Thoracic aorta (tissue), 2 donors: Measurements from ENCODE around the gene AAMDC. TPM values are rescaled to one million over a fixed set of nuclear protein-coding genes. Genes with fewer than 3 reads are reported as not detected.

ENCODE experiments used
- ATAC-seq: fragments of 150-250 bp; one replicate; pipeline ENCODE4 v1.8.0; 2017; ENCODE audit warnings: low read depth; ENCODE audit not compliant: insufficient number of reproducible peaks, low FRiP score
- DNase-seq: peaks from one replicate; pipeline ENCODE4 v3.0.0-alpha.2; 2020; ENCODE audit warnings: low spot score
- H3K27ac ChIP-seq, 2 donors: fragments of 200-600 bp; sonication (generic); 1 replicate in 1 of 2; 2 replicates in 1 of 2; pipeline ENCODE4 v1.5.1; 2016; ENCODE audit warnings: mild to moderate bottlenecking in 2 of 2, moderate library complexity in 2 of 2
- H3K27me3 ChIP-seq: fragments of 200-600 bp; sonication (generic); replicated peaks from 2 replicates; pipeline ENCODE4 v1.6.0; 2016; ENCODE audit warnings: mild to moderate bottlenecking; ENCODE audit not compliant: insufficient read depth
- H3K36me3 ChIP-seq: fragments of 200-600 bp; sonication (generic); one replicate; pipeline ENCODE4 v1.5.1; 2016
- H3K4me1 ChIP-seq, 2 donors: fragments of 200-600 bp; sonication (generic); 1 replicate in 1 of 2; 2 replicates in 1 of 2; pipeline versions ENCODE4 v1.5.1 to v1.6.0; 2016; ENCODE audit warnings: low read depth in 2 of 2, mild to moderate bottlenecking in 1 of 2; ENCODE audit not compliant: control insufficient read depth in 1 of 2
- H3K4me3 ChIP-seq: fragments of 200-600 bp; sonication (generic); 2 replicates; pipeline ENCODE4 v1.5.1; 2016; ENCODE audit warnings: mild to moderate bottlenecking
- H3K9me3 ChIP-seq: fragments of 200-600 bp; sonication (generic); 2 replicates; pipeline ENCODE4 v1.5.1; 2016
- CTCF ChIP-seq: fragments of 200-600 bp; sonication (generic); IDR thresholded peaks from one replicate; pipeline ENCODE4 v1.5.1; 2019; ENCODE audit warnings: antibody characterized with exemption
- total RNA-seq, 2 donors: library from RNA; depleted of rRNA; stranded (reverse); fragments of >200 nt; gene quantifications; one replicate each; pipeline versions ENCODE4 v1.1.0 to v1.2.3, GENCODE V29; 2016

The AAMDC gene
- total RNA-seq, 2 donors from 2014 or later, result 38.9 to 41.3 TPM

DNA sequence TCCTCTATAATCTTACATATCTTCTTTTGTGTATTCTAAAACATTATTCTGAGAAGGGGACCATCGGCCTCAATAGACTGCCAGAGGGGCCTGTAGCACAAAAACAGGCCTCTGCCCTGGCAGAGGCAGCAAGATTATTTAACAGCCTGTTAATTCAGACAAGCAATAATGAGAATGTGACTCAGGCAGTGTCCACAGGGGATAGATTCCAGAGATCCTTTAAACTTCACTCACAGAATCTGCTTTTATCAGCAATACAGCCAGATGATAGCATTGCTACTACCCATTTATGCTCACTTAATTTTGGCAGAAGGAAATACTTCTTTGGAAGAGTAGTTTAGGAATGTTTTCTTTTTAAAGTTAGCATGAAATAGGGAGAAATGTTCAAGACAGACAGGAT is 44.9 kb downstream of the AAMDC start:
- Histone ChIP-seq H3K4me3 (no peak overlapping the region), H3K27me3 (no peaks in the 10 kb centered on the region), H3K4me1 (no peaks in the 10 kb centered on the region), H3K9me3 (no peaks in the 10 kb centered on the region), H3K36me3 (peaks cover 20% of the 10 kb centered on the region), H3K27ac (no peak overlapping the region)
- ATAC-seq (no peak), DNase-seq (no peak)
- no peak for TF ChIP-seq CTCF

GRCh38 chr11:77866336-77866735 is 45.4 kb downstream of the AAMDC start:
- TF ChIP-seq CTCF, result no peak
- DNase-seq, result no peak
- no peaks in the 10 kb centered on the region for H3K9me3 ChIP-seq
- H3K27ac ChIP-seq, result no peak overlapping the region
- H3K4me1 ChIP-seq, result no peaks in the 10 kb centered on the region
- no peak for ATAC-seq
- peaks cover 20% of the 10 kb centered on the region for H3K36me3 ChIP-seq
- no peaks in the 10 kb centered on the region for H3K27me3 ChIP-seq
- no peak overlapping the region for H3K4me3 ChIP-seq

GRCh38 chr11:77868744-77869143 is 47.8 kb downstream of the AAMDC start:
- H3K27ac ChIP-seq, result no peak overlapping the region
- no peak for TF ChIP-seq CTCF
- no peaks in the 10 kb centered on the region for H3K27me3 ChIP-seq
- H3K4me3 ChIP-seq, result no peak overlapping the region
- peaks cover 24% of the 10 kb centered on the region for H3K36me3 ChIP-seq
- no peak for ATAC-seq
- no peaks in the 10 kb centered on the region for H3K4me1 ChIP-seq
- H3K9me3 ChIP-seq, result no peaks in the 10 kb centered on the region
- no peak for DNase-seq

DNA sequence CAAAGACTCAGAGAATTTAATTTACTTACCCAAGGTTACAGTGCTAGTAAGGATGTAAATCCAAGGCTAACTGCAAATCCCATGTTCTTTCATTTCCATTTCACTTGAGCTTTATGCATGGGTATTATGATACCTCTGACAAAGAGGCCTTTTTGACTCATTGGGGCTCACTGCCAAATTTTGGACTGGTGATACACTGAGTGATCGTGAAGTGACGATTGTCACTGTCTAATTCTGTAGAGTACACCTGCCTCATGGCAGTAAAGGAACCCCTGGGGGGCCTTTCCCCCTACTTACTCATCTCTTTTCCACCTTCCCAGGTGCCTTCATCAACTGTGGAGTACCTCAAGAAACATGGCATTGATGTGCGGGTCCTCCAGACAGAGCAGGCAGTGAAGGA is 50.9 kb downstream of the AAMDC start:
- no peak overlapping the region for H3K4me3 ChIP-seq
- H3K27me3 ChIP-seq, result no peaks in the 10 kb centered on the region
- ATAC-seq (no peak), DNase-seq (no peak)
- no peak for TF ChIP-seq CTCF
- no peaks in the 10 kb centered on the region for H3K9me3 ChIP-seq
- no peak overlapping the region for H3K27ac ChIP-seq
- H3K4me1 ChIP-seq, result no peaks in the 10 kb centered on the region
- peaks cover 22% of the 10 kb centered on the region for H3K36me3 ChIP-seq

- H3K36me3 ChIP-seq, result peaks cover 22% of the 10 kb centered on the region
- DNase-seq, result no peak
- H3K9me3 ChIP-seq, result no peaks in the 10 kb centered on the region
- H3K27me3 ChIP-seq, result no peaks in the 10 kb centered on the region
- H3K27ac ChIP-seq, result no peak overlapping the region
- TF ChIP-seq CTCF, result no peak
- H3K4me1 ChIP-seq, result peaks cover 0 to 3% of the 10 kb centered on the region in 2 donors
- ATAC-seq, result no peak
- H3K4me3 ChIP-seq, result no peak overlapping the region
Observed at GRCh38 chr11:77873345-77873744, 52.4 kb downstream of the AAMDC start.
